HG02970 (cell line): ENCODE results near the gene JPH3.
"Not testable (repeated sequence)": the region's sequence is repeated elsewhere in the genome, so short reads cannot be mapped to it uniquely, and the experiment has no call there.

Experiments used
- ATAC-seq: cut with Tn5 transposase; IDR thresholded peaks from one replicate; pipeline ENCODE4 v1.9.1; 2021; ENCODE audit warnings: mild to moderate bottlenecking, moderate library complexity, moderate number of reproducible peaks; ENCODE audit not compliant: unreplicated experiment, low FRiP score

The JPH3 gene

GRCh38 chr16:87726577-87726976 is 124.3 kb downstream of the JPH3 start:
- ATAC-seq, result not testable (repeated sequence)

GRCh38 chr16:87727346-87727745 is 125.0 kb downstream of the JPH3 start:
- ATAC-seq, result no peak

DNA sequence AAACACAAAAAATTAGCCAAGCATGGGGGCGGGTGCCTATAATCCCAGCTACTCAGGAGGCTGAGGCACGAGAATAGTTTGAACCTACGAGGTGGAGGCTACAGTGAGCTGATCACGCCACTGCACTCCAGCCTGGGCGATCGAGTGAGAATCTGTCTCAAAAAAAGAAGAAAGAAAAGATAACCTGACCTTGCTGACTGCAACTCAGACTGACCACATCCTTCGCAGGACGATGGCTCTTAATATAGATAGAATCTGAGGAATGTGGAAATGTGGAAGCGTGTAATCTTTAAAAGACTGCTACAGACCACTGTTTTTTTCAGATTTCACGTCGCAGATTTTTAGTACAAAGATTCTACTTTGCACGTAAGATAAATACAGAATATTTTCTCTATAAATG is 125.7 kb downstream of the JPH3 start:
- ATAC-seq, result no peak

DNA sequence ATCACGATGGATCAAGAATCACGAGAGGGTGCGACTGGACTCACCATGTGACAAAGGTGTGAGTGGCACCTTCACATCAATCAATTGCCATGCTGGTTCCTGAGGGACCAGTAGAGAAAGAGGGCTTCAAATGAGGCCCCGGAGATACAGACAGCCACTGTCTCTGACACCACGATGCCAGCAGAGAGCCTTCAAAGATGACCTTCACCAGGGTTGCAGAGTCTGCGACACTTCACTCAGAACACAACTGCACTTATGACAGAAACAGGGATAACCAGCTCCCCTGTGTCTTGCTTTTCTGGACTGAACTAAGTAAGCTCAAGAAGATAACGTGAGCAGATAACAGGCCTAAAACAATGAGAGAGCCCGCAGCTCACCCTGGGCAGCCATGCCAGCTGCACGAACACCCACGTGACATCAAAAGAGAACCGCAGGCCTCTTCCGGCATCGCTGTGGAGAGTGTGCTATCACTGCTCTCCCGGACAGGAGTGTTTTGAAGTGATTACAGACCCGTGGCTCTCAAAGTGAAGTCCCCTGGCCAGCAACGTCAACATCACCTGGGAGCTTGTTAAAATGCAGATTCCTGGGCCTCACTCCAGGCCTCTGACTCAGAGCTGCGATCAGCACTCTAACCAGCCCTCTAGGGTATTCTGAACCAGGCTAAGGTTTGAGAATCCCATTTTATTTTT is 127.1 kb downstream of the JPH3 start:
- no peak for ATAC-seq

GRCh38 chr16:87731607-87732006 is 129.3 kb downstream of the JPH3 start:
- no peak for ATAC-seq

GRCh38 chr16:87733190-87733589 is 130.9 kb downstream of the JPH3 start:
- no peak for ATAC-seq

DNA sequence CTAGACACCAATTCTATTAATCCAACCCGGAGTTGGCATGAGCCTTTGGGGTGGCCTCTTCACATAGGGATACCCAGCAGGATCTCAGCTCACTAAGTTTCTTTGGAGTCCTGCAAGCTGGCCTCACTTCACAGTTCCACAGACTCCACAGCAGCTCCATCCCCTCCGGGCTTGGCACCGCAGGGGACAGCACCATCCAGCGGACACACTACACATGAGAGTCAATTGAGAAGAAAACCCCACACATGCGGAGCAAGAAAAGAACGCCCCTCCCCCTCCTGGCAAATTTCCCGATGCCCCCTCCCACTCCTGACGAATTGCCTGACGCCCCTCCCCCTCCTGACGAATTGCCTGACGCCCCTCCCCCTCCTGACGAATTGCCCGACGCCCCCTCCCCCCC is 132.3 kb downstream of the JPH3 start:
- ATAC-seq, result no peak

GRCh38 chr16:87735270-87736007 is 133.1 kb downstream of the JPH3 start:
- ATAC-seq, result no peak

DNA sequence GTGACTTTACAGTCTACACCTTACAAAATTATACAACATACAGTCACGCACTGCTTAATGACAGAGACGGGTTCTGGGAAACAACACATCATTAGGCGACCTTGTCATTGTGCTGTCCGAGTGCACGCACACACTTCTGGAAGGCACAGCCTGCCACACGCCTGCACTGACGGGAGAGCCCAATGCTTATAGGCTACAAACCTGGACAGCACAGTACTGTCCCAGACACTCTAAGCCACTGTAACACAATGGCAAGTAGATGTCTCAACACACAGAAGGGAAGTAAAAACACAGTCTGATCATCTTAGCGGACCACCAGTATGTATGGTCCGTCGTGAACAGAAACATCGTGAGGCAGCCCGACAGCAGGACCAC is 133.7 kb downstream of the JPH3 start:
- ATAC-seq, result no peak

DNA sequence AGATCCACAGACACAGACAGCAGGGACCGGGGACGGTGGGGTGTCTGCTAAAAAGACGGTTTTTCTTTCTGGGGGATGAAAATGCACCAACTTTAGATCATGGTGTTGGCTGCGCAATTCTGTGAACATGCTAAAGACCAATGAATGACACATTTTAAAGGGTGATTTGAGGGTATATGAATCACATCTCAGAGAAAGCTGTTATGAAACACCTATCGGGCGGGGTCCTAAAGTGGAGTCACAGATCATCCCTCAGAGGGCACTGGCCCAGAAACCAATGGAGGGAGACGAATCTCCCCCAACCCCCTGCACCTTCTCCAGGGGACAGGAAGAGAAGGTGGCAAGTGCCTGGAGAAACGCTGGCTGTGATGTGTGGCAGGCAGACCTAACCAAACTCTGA is 137.5 kb downstream of the JPH3 start:
- no peak for ATAC-seq

- no peak for ATAC-seq
Observed at GRCh38 chr16:87740441-87740840, 138.1 kb downstream of the JPH3 start.

GRCh38 chr16:87740909-87741424 is 138.7 kb downstream of the JPH3 start:
- ATAC-seq, result no peak

GRCh38 chr16:87741700-87742415 is 139.6 kb downstream of the JPH3 start:
- ATAC-seq, result no peak

DNA sequence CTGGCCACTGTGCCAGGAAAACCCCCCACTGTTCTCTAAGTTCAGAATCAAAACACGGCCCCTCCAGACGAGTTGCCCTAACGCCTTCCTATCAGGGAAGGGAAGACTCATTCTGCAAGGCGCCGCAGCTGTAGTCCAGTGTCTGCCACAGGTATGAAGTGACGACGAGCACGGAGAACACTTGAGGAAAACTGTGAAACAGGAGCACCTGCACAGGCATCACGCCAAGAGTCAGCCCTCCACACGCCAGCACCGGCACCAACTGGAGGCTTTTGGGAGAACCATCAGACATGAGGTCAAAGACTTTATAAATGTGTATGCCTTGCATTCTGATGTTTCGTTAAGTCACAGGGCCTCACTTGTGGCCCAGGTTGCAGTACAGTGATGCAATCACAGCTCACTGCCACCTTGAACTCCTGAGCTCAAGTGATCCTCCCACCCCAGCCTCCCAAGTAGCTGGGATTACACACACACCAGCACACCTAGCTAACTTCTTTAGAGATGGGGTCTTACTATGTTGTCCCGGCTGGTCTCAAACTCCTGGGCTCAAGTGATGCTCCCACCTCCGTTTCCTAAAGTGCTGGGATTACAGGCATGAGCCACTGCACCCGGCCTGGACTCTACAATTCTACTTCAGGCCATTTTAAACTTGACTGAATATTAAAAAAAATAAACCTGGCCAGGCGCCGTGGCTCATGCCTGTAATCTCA is 140.6 kb downstream of the JPH3 start:
- no peak for ATAC-seq

DNA sequence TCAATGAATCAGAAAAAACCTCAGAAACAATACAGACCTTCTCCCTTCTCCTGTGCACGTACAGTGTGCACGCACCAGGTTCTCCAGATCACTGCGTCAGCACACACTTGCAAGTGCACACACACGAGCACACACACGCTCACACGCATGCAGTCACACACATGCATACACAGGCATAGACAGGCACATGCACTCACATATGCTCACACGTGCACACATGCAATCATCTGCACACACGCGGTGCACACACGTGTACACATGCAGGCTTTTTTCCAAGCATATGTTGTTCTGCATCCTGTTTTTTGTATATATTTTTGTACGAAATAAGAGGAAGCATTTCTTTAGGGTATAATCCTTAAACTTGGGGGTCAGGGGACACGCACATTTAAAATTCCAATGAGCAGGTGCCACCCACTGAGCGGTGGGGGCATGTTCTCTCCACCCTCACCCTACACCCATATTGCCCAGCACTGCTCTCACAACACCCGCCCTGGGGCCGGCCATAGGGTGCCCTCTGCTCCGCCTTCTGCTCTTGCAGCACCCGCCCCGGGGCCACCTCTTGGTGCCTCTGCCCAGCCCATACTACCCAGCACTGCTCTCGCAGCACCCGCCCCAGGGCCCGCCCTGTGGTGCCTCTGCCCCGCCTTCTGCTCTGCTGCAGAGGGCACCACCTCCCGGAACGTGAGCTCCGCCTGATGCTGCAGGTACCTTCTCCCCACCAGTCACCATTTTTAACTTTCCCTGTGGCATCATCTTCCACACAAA is 142.6 kb downstream of the JPH3 start:
- no peak for ATAC-seq

DNA sequence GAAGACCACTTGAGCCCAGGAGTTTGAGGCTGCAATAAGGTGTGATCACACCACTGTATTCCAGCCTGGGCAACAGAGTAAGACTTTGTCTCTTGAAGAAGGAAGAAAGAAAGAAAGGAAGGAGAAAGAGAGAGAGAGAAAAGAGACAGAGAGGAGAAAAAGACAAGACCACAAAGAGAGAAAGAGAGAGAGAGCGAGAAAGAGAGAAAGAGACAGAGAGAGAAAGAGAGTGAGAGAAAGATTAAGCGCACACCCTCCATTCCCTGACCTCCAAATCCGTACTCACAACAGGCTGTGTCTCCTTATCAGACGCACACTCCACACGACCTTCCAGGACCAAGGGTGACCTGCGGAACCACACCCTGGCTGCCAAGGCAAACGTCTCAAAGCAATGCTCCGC is 143.9 kb downstream of the JPH3 start:
- no peak for ATAC-seq
